ENCODE results near the gene JADE2.

DNA sequence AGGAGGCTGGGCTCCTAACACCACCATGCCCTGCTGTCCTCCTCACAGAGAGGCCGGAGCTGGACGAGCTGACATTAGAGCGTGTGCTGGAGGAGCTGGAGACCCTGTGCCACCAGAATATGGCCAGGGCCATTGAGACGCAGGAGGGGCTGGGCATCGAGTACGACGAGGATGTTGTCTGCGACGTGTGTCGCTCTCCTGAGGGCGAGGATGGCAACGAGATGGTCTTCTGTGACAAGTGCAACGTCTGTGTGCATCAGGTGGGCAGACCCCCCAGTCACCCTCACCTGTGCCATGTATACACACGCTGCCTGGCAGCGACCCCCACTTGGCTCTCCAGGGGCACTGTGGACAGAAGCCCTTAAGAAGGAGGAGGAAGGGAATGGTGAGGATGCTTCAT is 35.2 kb downstream of the JADE2 start:
- no peak for TF ChIP-seq POLR2A (IDR thresholded peaks at IDR 0.05)
- TF ChIP-seq, protein P1, sequence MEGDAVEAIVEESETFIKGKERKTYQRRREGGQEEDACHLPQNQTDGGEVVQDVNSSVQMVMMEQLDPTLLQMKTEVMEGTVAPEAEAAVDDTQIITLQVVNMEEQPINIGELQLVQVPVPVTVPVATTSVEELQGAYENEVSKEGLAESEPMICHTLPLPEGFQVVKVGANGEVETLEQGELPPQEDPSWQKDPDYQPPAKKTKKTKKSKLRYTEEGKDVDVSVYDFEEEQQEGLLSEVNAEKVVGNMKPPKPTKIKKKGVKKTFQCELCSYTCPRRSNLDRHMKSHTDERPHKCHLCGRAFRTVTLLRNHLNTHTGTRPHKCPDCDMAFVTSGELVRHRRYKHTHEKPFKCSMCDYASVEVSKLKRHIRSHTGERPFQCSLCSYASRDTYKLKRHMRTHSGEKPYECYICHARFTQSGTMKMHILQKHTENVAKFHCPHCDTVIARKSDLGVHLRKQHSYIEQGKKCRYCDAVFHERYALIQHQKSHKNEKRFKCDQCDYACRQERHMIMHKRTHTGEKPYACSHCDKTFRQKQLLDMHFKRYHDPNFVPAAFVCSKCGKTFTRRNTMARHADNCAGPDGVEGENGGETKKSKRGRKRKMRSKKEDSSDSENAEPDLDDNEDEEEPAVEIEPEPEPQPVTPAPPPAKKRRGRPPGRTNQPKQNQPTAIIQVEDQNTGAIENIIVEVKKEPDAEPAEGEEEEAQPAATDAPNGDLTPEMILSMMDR (IDR thresholded peaks at IDR 0.05), result no peak

Data from right lobe of liver (tissue), 4 donors.